HCT116 (cell line): ENCODE measurements around the gene CLPX. TPM values are rescaled to one million over a fixed set of nuclear protein-coding genes. Genes with fewer than 3 reads are reported as not detected.

ENCODE experiments used
- ATAC-seq: fragments of 200-7000 bp; cut with Tn5 transposase; 2 replicates; pipeline ENCODE4 v1.9.1; 2020; ENCODE audit warnings: mild to moderate bottlenecking, moderate library complexity
- BruUV-seq: library from RNA; stranded (reverse); fragments of 400-500 nt; replicated peaks from 2 replicates; lab custom pipeline; 2021; lab: Mats Ljungman, UMichigan
- CTCF ChIA-PET: fragments of 300-600 bp; sonication (Branson Sonifier 250); formaldehyde crosslinking; loops from one replicate; lab custom pipeline; 2021; ENCODE audit warnings: antibody characterized with exemption; lab: Charles Lee
- POLR2A ChIA-PET: fragments of 300-600, 350-600 bp; sonication (Branson Sonifier 250); formaldehyde crosslinking; loops from one replicate; lab custom pipeline; 2021; ENCODE audit warnings: antibody characterized with exemption; lab: Charles Lee
- RAD21 ChIA-PET, 2 experiments: fragments of 300-600 bp; sonication (Branson Sonifier 250); formaldehyde crosslinking; loops; one replicate each; lab custom pipeline; 2023; ENCODE audit warnings: low total read pairs in 2 of 2; ENCODE audit not compliant: uncharacterized antibody in 2 of 2, unreplicated experiment in 2 of 2, low non-redundant PET in 1 of 2; lab: Charles Lee
- DNase-seq: peaks from one replicate; pipeline ENCODE4 v3.0.0-alpha.2; 2010; ENCODE audit warnings: low read depth, low spot score
- H2AFZ ChIP-seq: fragments of 200-600 bp; shearing (Covaris generic), sonication (generic); 2 replicates; pipeline ENCODE4 v1.6.1; 2017; ENCODE audit warnings: low read depth, mixed run types, mixed read lengths, antibody characterized with exemption, low read length; ENCODE audit not compliant: poor library complexity, severe bottlenecking
- H3K27ac ChIP-seq: 2 replicates; pipeline ENCODE4 v1.5.1; 2012; ENCODE audit warnings: low read depth, low read length
- H3K27me3 ChIP-seq: fragments of 200-600 bp; sonication (generic); 2 replicates; pipeline ENCODE4 v1.6.1; 2016; ENCODE audit warnings: mixed run types, low read length, mixed read lengths; ENCODE audit not compliant: insufficient read depth
- H3K36me3 ChIP-seq, 2 experiments: fragments of 200-500 bp in 1 of 2; fragments of 200-600 bp in 1 of 2; sonication (Bioruptor generic) in 1 of 2; sonication (generic) in 1 of 2; 2 replicates each; pipeline versions ENCODE4 v1.5.1 to v1.6.1; 2014 to 2016; ENCODE audit warnings: low read length in 2 of 2, inconsistent platforms in 1 of 2, mixed read lengths in 1 of 2, mixed run types in 1 of 2; ENCODE audit not compliant: insufficient read depth in 2 of 2, control insufficient read depth in 1 of 2
- H3K4me1 ChIP-seq, 2 experiments: fragments of 200-600 bp in 1 of 2; sonication (generic) in 1 of 2; 2 replicates each; pipeline versions ENCODE4 v1.5.1 to v1.6.1; 2012 to 2017; ENCODE audit warnings: low read length in 2 of 2, inconsistent platforms in 1 of 2, mild to moderate bottlenecking in 1 of 2, mixed read lengths in 1 of 2, mixed run types in 1 of 2, moderate library complexity in 1 of 2; ENCODE audit not compliant: insufficient read depth in 2 of 2, control insufficient read depth in 1 of 2
- H3K4me2 ChIP-seq: fragments of 200-600 bp; sonication (generic); 2 replicates; pipeline ENCODE4 v1.6.1; 2017; ENCODE audit warnings: mixed run types, low read length, mixed read lengths
- H3K4me3 ChIP-seq, 2 experiments: fragments of 200-600 bp in 1 of 2; sonication (generic) in 1 of 2; replicated peaks in 1 of 2; 2 replicates each; pipeline ENCODE4 v1.5.1; 2011 to 2016; ENCODE audit warnings: low read length in 2 of 2, control low read depth in 1 of 2, low read depth in 1 of 2, mild to moderate bottlenecking in 1 of 2, mixed read lengths in 1 of 2, mixed run types in 1 of 2
- H3K79me2 ChIP-seq: fragments of 200-600 bp; sonication (generic); 2 replicates; pipeline ENCODE4 v1.6.1; 2017; ENCODE audit warnings: mild to moderate bottlenecking, mixed run types, low read length, moderate library complexity, mixed read lengths; ENCODE audit not compliant: insufficient read depth
- H3K9ac ChIP-seq: fragments of 200-600 bp; sonication (generic); 2 replicates; pipeline ENCODE4 v1.6.1; 2016; ENCODE audit warnings: low read length, mixed read lengths
- H3K9me2 ChIP-seq: fragments of 200-600 bp; sonication (generic), shearing (Covaris generic); 2 replicates; pipeline ENCODE4 v1.6.1; 2017; ENCODE audit warnings: mixed run types, mild to moderate bottlenecking, moderate library complexity; ENCODE audit not compliant: insufficient read depth
- H3K9me3 ChIP-seq, 2 experiments: fragments of 200-500 bp in 1 of 2; fragments of 200-600 bp in 1 of 2; sonication (Bioruptor generic) in 1 of 2; sonication (generic) in 1 of 2; 2 replicates each; pipeline ENCODE4 v1.6.1; 2014 to 2017; ENCODE audit warnings: low read length in 2 of 2, mixed read lengths in 2 of 2, inconsistent platforms in 1 of 2, low read depth in 1 of 2, mild to moderate bottlenecking in 1 of 2, mixed run types in 1 of 2, moderate library complexity in 1 of 2; ENCODE audit not compliant: control insufficient read depth in 1 of 2, insufficient read depth in 1 of 2
- H4K20me1 ChIP-seq: fragments of 200-600 bp; sonication (generic), shearing (Covaris generic); 2 replicates; pipeline ENCODE4 v1.6.1; 2017; ENCODE audit warnings: mixed run types, mild to moderate bottlenecking, moderate library complexity; ENCODE audit not compliant: insufficient read depth
- CBX3 ChIP-seq: IDR thresholded peaks from 2 replicates; pipeline ENCODE4 v1.6.1; 2012; ENCODE audit warnings: low read depth
- CEBPB ChIP-seq: IDR thresholded peaks from 2 replicates; pipeline ENCODE4 v1.6.1; 2012; ENCODE audit warnings: low read depth
- EGR1 ChIP-seq: IDR thresholded peaks from 2 replicates; pipeline ENCODE4 v1.6.1; 2012; ENCODE audit warnings: low read depth
- ELF1 ChIP-seq: IDR thresholded peaks from 2 replicates; pipeline ENCODE4 v1.6.1; 2012; ENCODE audit warnings: low read depth, borderline replicate concordance
- JUND ChIP-seq: IDR thresholded peaks from 2 replicates; pipeline ENCODE4 v1.6.1; 2012
- POLR2A ChIP-seq: IDR thresholded peaks from 2 replicates; pipeline ENCODE4 v1.7.0; 2011; ENCODE audit warnings: borderline replicate concordance; ENCODE audit not compliant: insufficient read depth, insufficient read length; ENCODE audit errors: extremely low read depth
- POLR2AphosphoS5 ChIP-seq: IDR thresholded peaks from 2 replicates; pipeline ENCODE4 v1.6.1; 2011; ENCODE audit warnings: mild to moderate bottlenecking, low read depth, low read length, moderate library complexity
- RAD21 ChIP-seq: IDR thresholded peaks from 2 replicates; pipeline ENCODE4 v1.6.1; 2012; ENCODE audit warnings: low read depth, mild to moderate bottlenecking
- intact Hi-C: fragments of 100-400 bp; cut with micrococcal nuclease; formaldehyde crosslinking; loops from 2 replicates; pipeline ENCODE4 v1.10.0; 2022
- total RNA-seq: library from RNA; stranded (reverse); gene quantifications from one replicate; pipeline ENCODE4 v1.2.1, GENCODE V29; 2021; ENCODE audit not compliant: unreplicated experiment
- TF ChIP-seq, protein P1 (sequence below): IDR thresholded peaks from 2 replicates; pipeline ENCODE4 v1.6.1; 2011; ENCODE audit warnings: mild to moderate bottlenecking, low read length, moderate library complexity; ENCODE audit not compliant: insufficient replicate concordance; ENCODE audit errors: extremely low read depth

The CLPX gene
- total RNA-seq, 1 experiment from 2014 or later = 64.1 TPM

DNA sequence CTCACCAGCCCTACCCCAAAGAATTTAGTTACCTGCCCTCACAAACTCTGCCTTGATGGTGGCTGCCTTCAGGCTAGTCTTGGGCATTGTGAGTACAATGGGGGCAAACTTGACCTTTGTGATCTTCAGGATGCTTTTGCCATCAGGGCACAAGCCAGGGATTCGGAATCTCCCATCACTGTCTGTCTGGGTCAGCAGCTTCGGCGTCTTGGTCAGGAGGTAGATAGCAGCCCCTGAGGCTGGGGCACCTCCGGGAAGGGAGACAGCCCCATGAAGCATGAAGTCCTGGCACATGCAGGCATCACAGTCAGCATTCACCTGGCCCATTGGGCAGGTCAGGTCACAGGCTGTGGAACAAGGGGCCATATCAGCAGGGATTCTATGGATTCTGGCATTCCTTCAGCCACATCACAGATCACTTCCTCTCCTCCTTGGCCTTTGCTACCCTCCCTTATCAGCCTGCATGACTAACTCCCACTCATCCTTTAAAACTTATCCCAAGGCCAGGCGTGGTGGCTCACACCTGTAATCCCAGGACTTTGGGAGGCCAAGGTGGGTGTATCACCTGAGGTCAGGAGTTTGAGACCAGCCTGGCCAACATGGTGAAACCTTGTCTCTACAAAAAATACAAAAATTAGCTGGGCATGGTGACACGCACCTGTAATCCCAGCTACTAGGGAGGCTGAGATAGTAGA, 19.2 kb upstream of the CLPX start:
- H3K4me3 ChIP-seq = no peak overlapping the region
- H3K9ac ChIP-seq = no peak overlapping the region
- H3K9me2 ChIP-seq = no peaks in the 10 kb centered on the region
- ChIA-PET CTCF (no interaction called here), RAD21 (no interaction called here), POLR2A (no interaction called here)
- BruUV-seq = no TSS peak
- no peaks in the 10 kb centered on the region for H4K20me1 ChIP-seq
- H3K36me3 ChIP-seq = no peaks in the 10 kb centered on the region
- no peaks in the 10 kb centered on the region for H3K79me2 ChIP-seq
- DNase-seq = no peak
- intact Hi-C loops = no loop called here
- ATAC-seq = no peak
- H3K9me3 ChIP-seq = no peaks in the 10 kb centered on the region
- peaks cover 0 to 4% of the 10 kb centered on the region in 2 experiments; a peak in 1 of 4 replicates for H3K4me1 ChIP-seq
- H3K4me2 ChIP-seq = no peak overlapping the region
- H3K27me3 ChIP-seq = no peaks in the 10 kb centered on the region
- no peak overlapping the region for H2AFZ ChIP-seq
- TF ChIP-seq JUND (no peak), ELF1 (no peak), CBX3 (no peak)
- TF ChIP-seq, all 23 proteins: peak for 0
- H3K27ac ChIP-seq = no peak overlapping the region

DNA sequence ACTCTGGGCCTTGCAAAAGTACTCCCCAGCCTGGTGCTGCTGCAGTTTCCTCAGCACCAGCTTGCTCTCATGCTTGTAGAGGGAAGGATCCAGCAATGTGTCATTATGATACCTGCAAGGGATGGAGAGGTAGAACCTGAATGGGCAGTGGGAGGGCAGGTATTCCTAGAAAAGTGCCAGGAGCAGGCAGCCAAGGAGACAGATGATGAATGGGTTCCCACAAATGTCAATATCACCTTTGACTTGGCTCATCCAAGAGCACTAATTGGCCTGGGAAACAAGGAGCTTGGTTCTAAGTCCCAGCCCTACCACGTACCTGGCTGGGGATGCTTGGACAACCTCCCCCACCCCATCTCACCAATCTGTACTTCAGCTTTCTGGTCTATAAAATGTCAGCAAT, 16.8 kb upstream of the CLPX start:
- H3K79me2 ChIP-seq = no peaks in the 10 kb centered on the region
- no peaks in the 10 kb centered on the region for H3K36me3 ChIP-seq
- TF ChIP-seq POLR2AphosphoS5 (no peak), RAD21 (no peak), ELF1 (no peak), JUND (no peak), EGR1 (no peak), POLR2A (no peak), CEBPB (no peak)
- TF ChIP-seq, protein P1, sequence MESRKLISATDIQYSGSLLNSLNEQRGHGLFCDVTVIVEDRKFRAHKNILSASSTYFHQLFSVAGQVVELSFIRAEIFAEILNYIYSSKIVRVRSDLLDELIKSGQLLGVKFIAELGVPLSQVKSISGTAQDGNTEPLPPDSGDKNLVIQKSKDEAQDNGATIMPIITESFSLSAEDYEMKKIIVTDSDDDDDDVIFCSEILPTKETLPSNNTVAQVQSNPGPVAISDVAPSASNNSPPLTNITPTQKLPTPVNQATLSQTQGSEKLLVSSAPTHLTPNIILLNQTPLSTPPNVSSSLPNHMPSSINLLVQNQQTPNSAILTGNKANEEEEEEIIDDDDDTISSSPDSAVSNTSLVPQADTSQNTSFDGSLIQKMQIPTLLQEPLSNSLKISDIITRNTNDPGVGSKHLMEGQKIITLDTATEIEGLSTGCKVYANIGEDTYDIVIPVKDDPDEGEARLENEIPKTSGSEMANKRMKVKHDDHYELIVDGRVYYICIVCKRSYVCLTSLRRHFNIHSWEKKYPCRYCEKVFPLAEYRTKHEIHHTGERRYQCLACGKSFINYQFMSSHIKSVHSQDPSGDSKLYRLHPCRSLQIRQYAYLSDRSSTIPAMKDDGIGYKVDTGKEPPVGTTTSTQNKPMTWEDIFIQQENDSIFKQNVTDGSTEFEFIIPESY = no peak
- TF ChIP-seq, all 23 proteins: peak for 0
- CTCF ChIA-PET = no interaction called here
- peaks cover 0 to 4% of the 10 kb centered on the region in 2 experiments; a peak in 1 of 4 replicates for H3K4me1 ChIP-seq
- RAD21 ChIA-PET = no interaction called here
- no peak overlapping the region for H3K4me3 ChIP-seq
- ATAC-seq = no peak
- no peaks in the 10 kb centered on the region for H3K9me3 ChIP-seq
- H3K9me2 ChIP-seq = no peaks in the 10 kb centered on the region
- no peaks in the 10 kb centered on the region for H3K27me3 ChIP-seq
- H2AFZ ChIP-seq = no peak overlapping the region
- no peak for DNase-seq
- no peaks in the 10 kb centered on the region for H4K20me1 ChIP-seq
- H3K27ac ChIP-seq = no peak overlapping the region
- intact Hi-C loops = no loop called here
- BruUV-seq = no TSS peak
- H3K4me2 ChIP-seq = no peak overlapping the region
- H3K9ac ChIP-seq = no peak overlapping the region
- POLR2A ChIA-PET = no interaction called here
